ENCODE measurements around the gene OR5T2.
"Not testable (repeated sequence)": the region's sequence is repeated elsewhere in the genome, so short reads cannot be mapped to it uniquely, and the experiment has no call there.

The OR5T2 gene

DNA sequence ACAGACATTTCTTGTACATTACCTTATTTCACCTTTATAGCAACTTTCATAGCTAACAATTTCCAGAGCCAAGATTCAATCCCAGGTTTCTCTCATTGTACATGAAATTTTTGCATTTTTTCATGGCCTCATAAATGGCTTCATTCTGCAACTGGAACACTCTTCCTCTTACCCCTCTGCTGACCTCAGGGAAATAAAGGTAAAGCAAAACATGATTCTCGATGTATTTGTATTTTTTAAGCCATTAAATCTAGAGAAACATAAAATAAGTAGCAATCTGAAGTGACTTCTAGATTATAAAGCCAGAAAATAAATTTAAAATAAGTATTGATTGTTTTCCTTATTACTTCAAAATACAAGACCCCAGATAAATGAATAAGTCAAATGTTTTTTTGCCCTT, at the start of gene OR5T2:
TSS of gene OR5T2 (minus strand) at position 101 of the 400 bp plus-strand sequence. CDS start 1,193 bp downstream, outside the sequence.
- TF ChIP-seq ZFX (IDR thresholded peaks at IDR 0.05; ENCODE audit: borderline replicate concordance) = no peak
- TF ChIP-seq, protein P1, sequence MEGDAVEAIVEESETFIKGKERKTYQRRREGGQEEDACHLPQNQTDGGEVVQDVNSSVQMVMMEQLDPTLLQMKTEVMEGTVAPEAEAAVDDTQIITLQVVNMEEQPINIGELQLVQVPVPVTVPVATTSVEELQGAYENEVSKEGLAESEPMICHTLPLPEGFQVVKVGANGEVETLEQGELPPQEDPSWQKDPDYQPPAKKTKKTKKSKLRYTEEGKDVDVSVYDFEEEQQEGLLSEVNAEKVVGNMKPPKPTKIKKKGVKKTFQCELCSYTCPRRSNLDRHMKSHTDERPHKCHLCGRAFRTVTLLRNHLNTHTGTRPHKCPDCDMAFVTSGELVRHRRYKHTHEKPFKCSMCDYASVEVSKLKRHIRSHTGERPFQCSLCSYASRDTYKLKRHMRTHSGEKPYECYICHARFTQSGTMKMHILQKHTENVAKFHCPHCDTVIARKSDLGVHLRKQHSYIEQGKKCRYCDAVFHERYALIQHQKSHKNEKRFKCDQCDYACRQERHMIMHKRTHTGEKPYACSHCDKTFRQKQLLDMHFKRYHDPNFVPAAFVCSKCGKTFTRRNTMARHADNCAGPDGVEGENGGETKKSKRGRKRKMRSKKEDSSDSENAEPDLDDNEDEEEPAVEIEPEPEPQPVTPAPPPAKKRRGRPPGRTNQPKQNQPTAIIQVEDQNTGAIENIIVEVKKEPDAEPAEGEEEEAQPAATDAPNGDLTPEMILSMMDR (IDR thresholded peaks at IDR 0.05) = no peak
- no peak within 1 kb of the TSS for H3K27ac ChIP-seq

DNA sequence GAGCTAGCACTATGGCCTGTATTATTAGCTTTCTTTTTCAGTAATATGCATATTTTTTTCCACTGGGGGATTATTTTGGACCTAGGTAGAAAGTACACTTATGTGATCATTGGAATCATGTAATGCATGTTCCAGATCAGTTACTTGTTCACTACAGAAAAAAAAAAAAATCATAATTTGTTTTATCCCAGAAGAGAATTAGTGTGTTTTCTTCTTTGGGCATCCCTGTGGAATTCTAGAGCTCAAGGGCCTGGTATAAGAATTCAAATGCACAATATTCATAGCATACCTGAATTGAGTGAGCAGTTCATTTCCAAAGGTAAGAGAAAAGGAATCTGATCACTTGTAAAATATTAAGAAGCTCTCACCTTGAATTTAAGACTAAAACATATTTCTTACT, 39.8 kb upstream of the OR5T2 start, which contains the start of gene OR5T1:
TSS of gene OR5T1 (plus strand) at position 301 of the 400 bp plus-strand sequence. CDS start 1,485 bp downstream, outside the sequence.
- H3K27ac ChIP-seq = no peak within 1 kb of the TSS
- no peak for TF ChIP-seq ZFX (IDR thresholded peaks at IDR 0.05; ENCODE audit: borderline replicate concordance)
- TF ChIP-seq, protein P1 (IDR thresholded peaks at IDR 0.05) = no peak

- H3K27ac ChIP-seq = no peak overlapping the region
- TF ChIP-seq, protein P1 (IDR thresholded peaks at IDR 0.05) = no peak
- no peak for TF ChIP-seq ZFX (IDR thresholded peaks at IDR 0.05; ENCODE audit: borderline replicate concordance)
These were observed 37.0 kb upstream of the OR5T2 start for GRCh38 chr11:56271092-56271491.

DNA sequence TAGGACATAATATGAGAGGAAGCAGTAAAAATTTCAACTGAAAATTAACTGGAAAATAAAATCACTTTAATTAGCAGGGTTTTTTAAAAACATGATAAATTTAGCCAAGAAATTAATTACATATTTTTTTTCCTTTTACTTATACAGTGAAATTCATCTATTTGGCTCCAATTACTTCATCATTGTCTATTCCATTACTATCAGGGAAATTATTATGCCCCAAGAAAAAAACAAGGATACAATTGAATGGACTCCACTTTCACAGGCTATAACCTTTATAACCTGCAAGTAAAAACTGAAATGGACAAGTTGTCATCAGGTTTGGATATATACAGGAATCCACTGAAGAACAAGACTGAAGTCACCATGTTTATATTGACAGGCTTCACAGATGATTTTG, 17.9 kb upstream of the OR5T2 start, which contains the start of gene OR5T3:
TSS of gene OR5T3 (plus strand) at position 301 of the 400 bp plus-strand sequence. CDS start at position 301, 0 bp downstream.
- TF ChIP-seq ZFX (IDR thresholded peaks at IDR 0.05; ENCODE audit: borderline replicate concordance) = no peak
- TF ChIP-seq, protein P1 (IDR thresholded peaks at IDR 0.05) = no peak
- H3K27ac ChIP-seq = no peak within 1 kb of the TSS

DNA sequence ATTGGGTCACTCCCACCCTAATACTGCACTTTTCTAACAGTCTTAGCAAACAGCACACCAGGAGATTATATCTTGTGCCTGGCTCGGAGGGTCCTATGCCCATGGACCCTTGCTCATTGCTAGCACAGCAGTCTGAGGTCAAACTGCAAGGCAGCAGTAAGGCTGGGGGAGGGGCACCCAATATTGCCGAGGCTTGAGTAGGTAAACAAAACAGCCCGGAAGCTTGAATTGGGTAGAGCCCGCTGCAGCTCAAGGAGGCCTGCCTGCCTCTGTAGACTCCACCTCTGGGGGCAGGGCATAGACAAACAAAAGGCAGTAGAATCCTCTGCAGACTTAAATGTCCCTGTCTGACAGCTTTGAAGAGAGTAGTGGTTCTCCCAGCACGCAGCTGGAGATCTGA, 14.3 kb downstream of the OR5T2 start:
- not testable (repeated sequence) for H3K27ac ChIP-seq

GRCh38 chr11:56214537-56214936, 19.5 kb downstream of the OR5T2 start:
- TF ChIP-seq, protein P1 (IDR thresholded peaks at IDR 0.05) = no peak
- no peak for TF ChIP-seq ZFX (IDR thresholded peaks at IDR 0.05; ENCODE audit: borderline replicate concordance)
- no peak overlapping the region for H3K27ac ChIP-seq

DNA sequence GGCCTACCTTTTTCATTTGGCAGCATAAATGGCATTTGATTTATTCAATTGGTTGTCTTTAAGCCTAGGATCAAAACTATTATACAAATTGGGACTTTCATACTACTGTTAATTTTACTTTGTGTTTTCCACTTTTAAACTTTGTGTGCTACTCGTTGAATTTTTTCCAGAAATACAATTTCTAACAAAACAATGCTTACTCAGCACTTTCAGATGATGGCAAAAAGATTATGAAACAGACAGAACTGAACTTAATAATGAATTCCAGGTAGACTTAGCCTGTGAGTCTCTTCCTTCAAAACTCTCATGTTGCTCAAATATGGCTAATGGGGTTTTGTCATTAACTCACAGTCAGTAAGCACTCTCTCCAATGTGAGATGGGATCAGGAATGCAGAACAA, 26.3 kb downstream of the OR5T2 start:
- no peak overlapping the region for H3K27ac ChIP-seq
- no peak for TF ChIP-seq ZFX (IDR thresholded peaks at IDR 0.05; ENCODE audit: borderline replicate concordance)
- TF ChIP-seq, protein P1 (IDR thresholded peaks at IDR 0.05) = no peak

GRCh38 chr11:56197367-56197766, 36.7 kb downstream of the OR5T2 start:
- no peak overlapping the region for H3K27ac ChIP-seq
- TF ChIP-seq, protein P1 (IDR thresholded peaks at IDR 0.05) = no peak
- TF ChIP-seq ZFX (IDR thresholded peaks at IDR 0.05; ENCODE audit: borderline replicate concordance) = no peak
